GDM1 (cell line): ENCODE data around the gene NME3.
"Not testable (repeated sequence)": the region's sequence is repeated elsewhere in the genome, so short reads cannot be mapped to it uniquely, and the experiment has no call there.

Experiments
- DNase-seq: peaks from one replicate; lab custom pipeline; 2025; lab: John Stamatoyannopoulos, UW

The NME3 gene

DNA sequence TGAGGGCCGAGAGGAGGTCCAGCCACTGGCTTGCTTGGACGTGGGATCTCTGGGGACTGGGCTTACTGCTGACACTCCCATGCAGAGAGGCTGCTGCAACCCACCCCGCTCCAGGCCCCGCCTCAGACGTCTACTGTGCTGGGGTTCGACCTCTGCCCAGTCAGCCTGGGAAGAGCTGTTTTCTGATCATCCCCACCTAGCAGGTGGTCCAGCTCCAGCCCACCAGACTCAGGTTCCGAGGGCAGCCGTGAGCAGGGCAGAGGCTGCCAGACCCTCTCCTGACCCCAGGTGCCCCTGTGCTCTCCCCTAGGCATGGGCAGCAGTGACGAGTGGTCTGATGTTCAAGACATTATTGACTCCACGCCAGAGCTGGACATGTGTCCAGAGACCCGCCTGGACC is 23.4 kb downstream of the NME3 start:
- DNase-seq: no peak

DNA sequence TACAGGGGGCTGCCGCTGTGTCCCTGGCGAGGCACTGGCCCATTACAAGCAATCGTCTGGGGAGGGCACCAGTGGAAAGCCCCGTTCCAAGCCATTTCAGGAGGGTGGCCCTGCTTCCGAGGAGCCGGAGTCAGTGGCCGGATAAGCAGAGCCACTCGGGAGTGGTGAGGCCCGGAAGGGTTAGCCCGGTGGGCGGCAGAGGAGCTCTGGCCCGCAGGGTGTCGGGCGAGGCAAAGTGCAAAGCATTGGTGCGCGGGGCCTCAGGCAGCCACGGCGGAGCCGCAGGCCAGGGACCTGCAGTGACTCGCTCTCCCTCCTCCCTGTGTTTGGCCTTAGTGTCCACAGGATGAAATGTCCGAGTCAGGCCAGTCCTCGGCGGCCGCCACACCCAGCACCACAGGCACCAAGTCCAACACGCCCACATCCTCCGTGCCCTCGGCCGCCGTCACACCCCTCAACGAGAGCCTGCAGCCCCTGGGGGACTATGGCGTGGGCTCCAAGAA is 24.6 kb downstream of the NME3 start:
- no peak for DNase-seq

DNA sequence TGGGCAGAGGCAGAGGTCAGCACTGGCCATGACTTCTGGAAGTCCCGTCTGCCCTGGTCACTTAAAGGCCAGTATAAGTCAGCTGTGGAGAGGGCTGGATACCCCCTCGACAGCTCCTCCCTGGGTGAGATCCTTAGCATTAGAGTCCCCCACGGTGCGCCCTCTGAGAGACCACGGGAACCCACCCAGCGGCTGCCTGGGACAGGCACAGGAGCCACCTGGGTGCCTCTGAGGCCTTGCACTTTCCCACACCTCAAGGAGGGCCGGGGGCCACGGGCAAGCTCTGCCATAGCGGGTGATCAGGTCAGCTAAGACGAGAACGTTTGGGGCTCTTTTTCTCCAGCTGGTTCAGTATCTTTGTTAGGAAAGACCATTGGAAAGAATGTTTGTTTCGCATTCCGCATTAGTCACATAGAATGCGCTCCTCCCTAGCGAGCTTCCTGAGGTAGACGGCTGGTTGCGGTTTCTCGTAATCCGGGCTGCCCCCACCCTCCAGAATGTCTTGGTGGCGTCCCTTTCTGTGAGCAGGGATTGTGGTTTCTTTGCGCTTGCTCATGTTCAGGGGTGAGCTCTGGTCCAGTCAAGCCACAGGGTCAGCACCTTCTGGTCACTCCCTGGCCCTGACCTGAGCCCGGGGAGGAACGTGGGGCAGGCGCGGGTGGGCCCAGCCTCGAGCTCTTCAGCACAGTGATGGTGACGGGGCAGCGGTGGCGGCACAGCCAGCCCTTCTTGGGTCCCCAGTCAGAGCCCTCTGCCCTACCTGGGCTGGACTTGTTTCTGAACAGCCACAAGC is 25.2 kb downstream of the NME3 start:
- no peak for DNase-seq

DNA sequence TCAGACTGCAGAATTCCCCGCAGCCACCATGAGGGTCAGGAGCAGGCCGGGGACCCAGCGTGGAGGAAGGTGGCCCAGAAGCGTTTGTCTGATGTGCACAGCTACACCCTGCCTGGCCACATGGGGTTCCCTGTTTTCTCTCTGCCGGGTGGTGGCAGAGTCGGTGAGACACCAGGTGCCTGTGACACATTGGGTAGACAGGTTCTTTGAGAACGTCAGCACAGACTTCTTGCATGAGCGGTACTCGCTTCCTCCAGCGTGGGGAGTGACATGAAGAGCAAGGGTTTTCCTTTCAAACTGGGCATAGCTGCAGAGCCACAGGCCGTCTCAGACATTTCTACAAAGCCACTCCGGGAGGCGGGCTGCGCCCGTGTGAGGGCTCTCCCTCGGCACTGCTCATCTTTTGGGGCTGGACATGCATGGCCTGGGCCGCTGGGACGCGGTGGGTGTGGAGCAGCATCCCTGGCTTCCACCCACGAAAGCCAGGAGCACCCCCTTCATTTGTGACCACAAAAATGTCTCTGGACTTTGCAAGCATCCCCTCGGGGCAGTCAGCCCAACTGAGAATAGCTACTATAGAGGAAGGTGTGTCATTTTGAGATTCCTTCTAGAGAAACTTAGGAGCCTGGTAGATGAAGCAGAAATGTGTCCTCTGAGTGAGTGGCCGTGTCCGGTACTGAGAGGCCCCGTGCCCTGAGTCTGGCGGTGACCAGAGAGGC is 26.0 kb downstream of the NME3 start:
- DNase-seq: no peak

DNA sequence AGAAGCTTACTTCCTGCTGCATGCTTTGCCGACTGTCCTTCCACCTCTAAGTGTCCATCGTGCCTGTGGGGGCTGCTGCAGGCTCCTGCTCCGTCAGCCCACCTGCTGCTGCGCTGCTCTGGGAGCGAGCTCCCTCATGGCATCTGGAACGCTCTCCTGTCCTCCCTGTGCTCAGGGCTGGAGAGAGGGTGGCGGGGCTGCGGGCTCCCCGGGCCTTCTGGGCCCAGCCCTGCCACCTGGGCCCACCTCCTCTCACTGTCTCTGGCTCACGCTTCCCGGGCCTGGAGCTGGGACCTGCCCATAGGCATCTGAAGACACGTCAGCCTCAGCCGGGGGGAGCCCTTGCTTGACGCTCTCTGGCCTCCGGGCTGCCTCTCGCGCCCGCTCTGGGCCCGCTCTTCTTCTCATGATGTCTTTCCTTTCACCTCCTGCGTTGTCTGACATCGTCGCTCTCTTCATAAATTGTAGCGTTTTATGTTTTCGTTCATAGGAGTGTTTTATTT is 27.0 kb downstream of the NME3 start:
- no peak for DNase-seq

DNA sequence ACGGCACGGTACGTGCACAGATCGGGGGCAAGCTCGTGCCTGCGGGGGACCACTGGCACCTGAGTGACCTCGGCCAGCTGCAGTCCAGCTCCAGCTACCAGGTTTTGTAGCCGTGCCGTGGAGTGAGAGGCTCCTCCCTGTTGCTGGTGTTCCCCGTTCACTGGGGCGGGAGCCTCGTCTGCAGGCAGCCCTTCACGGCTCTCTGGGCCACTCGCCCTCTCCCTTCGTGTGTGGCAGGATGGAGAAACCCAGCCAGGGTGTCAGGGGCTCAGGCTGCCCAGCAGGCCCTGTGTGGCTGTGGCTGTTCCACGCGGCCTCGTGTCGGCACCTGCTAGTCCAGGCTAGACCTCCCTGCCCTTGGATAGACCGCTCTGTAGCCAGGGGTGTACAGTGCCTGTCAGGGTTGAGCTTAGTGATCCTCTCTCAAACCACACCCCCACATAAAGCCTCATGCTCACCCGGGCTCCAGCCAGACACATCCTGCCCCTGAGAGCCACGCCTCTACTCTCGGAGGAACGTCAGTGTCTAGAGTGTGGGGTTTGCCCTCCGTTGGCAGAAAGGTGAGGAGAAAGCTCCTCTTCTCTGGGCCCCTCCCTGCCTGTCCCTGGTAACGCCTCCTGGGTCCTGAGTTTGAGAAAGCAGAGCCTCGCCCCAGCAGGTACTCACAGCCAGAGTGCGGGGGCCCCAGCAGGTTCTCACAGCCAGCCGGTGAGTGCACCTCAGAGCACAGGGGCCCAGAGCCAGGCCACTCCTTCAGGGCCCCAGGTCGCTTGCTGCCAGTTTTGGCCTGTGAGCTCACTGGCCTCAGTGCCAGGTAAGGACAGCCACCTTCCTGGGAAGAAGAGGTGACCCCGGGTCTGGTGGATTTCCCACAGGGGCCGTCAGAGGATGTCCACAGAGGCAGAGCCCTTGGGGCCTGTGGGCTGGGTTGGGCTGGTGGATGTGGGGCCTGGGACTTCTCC is 27.7 kb downstream of the NME3 start:
- DNase-seq: no peak

DNA sequence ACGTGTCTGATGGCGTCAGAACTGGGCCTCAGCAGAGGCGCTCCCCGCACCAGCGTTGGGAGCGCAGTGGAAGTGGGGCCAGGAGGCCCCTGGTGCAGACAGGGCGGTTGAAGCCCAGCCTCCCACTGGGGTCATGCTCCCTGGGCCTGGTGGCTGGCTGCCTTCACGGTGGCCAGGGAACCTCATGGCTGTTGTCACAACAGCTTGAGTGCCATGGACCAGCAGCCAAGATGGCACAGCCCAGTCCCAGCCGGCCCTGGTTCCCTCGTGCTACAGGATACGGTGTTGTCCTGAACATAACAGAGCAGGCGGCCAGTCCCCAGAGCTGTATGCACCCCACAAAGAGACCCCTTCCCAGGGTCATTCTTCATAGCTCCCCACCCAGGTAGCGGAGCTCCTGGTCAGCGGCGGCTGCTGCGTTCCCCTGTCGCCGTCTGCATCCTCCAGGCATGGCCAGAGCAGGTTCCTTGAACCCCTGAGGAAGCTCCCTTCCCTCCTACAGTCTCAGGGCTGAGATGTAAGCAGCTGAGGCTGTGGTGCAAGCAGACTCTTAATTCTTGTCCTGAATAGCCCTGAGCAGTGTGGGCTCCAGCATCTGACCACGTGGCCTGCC is 29.7 kb downstream of the NME3 start:
- no peak for DNase-seq

DNA sequence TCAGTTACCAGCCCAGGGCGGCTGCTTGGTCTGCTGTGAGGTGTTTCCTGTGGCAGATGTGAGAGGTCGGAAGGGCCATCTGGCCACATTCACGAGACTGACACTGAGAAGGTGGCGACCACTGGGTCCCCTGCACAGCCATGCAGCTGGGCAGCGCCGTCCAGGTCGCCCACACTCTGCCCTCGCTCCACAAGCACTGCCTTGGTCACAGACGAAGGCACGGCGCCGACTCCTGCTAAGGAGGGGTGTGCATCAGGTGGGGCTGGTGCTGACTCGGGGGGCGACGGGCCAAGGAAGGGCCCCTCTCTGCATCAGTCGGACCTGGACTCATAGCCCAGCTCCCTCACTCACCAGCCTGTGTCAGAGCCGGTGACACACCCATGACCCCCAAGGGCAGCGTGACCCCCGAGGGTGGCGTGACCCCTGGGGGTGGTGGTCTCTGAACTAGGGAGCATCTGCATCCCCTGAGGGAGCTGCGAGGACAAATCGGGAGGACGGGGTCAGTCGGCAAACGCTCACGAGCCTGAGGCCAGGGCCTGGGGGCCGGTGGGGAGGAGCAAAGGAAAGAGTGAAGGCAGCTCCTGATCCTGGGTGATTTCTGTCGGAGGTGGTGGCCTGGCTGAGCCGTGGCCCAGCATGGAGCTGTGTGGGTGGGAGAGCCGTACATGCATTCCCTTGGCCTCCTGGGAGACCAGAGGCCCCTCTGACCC is 30.4 kb downstream of the NME3 start:
- no peak for DNase-seq

DNA sequence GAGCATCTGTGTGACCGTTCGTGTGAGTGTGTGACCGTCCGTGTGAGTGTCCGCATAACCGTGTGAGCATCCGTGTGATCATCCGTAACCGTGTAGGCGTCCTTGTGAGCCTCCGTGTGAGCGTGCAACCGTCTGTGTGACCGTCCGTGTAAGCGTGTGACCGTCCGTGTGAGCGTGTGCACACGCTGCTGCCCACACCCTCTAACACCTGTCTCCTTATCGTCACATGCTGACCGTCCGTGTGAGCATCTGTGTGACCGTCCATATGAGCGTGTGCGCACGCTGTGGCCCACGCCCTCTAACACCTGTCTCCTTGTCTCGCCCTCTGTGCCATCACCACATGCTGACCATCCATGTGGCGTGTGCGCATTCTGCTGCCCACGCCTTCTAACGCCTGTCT is 31.1 kb downstream of the NME3 start:
- no peak for DNase-seq

DNA sequence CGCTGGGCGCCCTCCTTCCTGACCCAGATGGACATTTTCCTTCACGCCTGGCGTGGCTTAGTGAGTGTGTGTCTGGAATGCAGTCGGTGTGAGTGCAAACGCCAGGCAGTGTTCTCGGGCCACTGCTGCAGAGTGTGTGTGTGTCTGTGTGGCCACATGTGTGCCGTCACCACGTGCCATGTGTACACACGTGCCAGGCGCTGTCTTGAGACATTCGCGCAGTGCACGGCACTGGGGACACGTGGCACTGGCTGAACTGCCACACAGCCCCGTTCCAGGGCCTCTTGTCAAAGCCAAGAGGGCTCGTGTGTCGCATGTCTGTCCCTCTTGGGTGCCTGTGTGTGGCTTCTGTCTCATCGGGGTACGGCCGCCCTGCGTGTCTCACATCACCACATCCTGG is 36.5 kb downstream of the NME3 start:
- DNase-seq: no peak

DNA sequence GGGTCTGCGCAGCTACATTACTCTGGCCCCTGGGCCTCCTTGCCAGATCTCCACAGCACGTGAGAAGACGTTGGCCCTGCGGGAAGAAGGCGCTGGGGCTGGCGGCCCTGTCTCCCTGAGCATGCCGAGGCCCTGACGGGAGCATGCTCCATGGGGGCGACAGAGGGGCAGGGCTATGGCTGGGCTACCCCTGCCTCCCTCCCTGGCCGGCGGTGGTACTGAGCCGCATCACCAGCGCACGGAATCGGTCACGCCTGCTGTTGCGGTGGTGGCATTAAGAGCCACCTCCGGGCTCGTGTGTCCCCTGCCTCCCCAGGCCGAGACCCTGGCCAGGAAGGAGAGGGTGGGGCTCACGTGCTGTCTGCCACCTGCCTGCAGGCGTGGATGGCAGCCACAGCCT is 37.2 kb downstream of the NME3 start:
- DNase-seq: no peak

DNA sequence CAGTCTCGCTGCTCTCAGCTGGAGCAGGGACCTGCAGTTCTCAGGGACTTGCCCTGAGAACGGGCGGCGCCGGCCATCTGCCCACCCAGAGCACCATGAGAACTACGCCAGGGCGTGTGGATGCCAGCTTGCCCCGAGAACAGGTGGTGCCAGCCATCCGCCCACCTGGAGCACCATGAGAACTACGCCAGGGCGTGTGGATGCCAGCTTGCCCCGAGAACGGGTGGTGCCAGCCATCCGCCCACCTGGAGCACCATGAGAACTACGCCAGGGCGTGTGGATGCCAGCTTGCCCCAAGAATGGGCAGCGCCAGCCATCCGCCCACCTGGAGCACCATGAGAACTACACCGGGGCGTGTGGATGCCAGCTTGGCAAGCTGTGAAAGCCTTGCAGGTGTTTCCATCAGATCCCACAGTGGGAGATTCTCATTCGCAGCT is 38.8 kb downstream of the NME3 start:
- not testable (repeated sequence) for DNase-seq

DNA sequence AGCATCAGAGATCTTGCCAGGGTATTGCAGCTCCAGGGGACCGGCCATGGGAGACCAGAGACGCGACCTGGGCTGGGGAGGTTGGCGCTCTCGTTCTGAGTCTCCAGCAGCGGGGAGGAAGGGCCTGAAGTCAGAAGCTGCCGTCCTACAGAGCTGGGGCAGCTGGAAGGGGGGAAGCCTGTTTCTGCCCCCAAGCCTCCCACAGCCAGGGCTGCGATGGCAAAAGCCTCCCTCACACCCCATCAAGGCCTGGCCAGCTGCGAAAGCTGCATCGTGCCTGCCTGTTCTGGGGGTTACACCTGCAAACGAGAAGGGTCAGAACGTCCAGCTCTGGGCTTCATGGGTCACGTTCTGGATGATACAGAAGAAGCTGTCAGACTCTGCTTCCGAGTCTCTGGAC is 39.3 kb downstream of the NME3 start:
- DNase-seq: no peak

DNA sequence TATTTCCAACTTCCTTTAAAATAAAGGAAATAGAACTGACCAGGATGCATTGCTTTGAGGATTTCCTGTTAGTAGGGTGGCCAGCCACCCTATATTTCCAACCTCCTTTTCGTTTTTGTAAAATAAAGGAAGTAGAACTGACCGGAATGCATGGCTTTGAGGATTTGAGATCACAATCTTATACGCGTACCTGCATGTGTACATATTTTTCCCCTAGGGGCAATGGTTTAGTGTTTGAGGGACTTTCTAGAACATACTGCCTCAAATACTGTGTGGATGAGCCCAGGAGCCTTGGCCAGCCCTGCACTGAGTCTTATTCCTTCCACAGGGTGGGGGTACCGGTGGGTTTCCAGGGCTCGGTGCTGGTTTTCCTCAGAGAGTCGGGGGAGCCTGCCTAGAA is 39.7 kb downstream of the NME3 start:
- DNase-seq: no peak

DNA sequence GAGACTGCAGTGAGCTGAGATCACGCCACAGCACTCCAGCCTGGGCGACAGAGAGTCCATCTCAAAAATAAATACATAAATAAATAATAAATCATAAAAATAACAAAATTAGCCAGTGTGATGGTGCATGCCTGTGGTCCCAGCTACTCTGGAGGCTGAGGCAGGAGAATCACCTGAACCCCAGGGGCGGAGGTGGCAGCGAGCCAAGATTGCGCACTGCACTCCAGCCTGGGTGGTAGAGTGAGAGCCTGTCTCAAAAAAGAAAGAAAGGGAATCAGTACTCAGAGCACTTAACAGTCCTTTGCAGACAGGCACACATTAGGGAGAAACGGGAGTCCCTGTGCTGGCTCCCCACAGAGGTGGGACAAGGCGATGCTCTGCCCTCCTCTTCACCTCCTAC is 40.3 kb downstream of the NME3 start:
- DNase-seq: no peak

DNA sequence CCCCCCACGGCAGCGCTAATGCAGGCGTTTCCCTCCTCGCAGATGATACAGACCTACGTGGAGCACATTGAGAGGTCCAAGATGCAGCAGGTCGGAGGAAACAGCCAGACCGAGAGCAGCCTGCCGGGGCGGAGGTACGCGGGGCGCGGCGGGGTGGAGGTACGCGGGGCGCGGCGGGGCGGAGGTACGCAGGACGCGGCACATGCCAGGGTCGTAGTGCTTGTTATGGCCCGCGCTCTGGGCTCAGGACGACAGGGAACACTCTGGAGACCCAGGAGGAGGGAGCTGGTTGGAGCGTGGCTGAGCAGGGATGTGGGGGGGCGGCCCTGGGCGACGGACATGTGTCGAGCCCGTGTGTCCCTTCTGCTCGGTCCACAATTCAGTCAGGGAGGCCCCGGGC is 41.9 kb downstream of the NME3 start:
- DNase-seq: no peak

DNA sequence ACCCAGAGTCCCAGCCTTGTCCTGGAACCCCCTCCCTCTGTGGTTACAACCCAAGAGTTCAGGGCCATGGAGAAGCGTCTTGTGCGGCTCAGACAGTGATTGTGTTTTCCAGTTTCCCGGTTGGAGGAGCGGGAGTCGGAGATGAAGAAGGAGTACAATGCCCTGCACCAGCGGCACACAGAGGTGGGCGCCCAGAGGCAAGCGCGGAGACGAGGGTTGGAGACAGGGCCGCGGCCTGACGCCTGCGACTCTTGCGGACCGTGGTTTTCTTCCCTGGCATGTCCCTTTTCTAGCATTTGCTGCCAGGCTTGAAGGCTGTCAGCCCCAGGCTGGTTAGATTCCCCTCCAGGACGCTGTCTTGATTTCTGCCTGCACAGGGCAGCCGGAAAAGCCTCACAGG is 42.3 kb downstream of the NME3 start:
- no peak for DNase-seq

DNA sequence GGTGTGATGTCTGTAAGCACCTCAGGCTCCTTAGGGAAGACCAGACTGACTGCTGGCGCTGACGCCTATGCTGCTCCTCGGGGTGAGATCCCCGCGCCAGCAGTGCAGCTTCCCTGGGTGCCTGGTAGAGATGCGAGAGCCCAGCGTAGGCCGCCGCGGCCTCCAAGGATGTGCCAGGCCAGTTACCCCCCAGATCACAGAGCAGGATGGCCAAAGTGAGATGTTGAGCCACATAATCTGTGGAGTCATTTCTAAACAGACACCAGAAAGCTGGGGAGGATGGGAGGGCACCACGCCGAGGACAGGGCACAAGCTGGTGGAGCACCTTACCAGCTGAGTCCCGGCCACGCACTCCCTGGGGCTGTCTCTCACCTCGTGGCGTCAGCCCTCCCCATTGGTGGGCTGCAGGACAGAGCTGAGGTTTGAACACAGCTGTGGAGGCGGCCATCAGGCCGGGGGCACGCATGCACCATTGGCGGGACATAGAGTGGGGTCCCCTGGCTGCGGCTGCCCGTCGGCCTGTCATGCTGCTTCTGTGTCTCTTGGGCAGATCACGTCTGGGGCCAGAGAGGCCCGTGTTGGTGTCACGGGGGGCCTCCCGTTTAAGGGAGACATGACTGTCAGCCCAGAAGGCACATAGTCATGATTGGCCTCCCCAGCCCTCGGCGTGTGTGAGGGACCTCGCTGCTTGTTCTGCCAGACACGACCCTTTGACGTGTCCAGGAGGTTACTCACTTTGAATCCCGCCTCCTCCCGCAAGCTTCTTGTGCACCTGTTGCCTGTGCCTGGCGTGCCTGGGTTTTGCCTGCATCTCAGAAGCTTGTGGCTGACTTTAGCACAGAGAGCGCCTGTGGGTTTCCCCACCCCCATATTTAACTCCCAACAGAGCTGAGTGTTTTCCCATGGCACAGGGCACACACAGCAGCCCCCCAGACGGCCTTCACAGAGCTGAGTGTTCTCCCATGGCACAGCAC is 43.4 kb downstream of the NME3 start:
- no peak for DNase-seq

DNA sequence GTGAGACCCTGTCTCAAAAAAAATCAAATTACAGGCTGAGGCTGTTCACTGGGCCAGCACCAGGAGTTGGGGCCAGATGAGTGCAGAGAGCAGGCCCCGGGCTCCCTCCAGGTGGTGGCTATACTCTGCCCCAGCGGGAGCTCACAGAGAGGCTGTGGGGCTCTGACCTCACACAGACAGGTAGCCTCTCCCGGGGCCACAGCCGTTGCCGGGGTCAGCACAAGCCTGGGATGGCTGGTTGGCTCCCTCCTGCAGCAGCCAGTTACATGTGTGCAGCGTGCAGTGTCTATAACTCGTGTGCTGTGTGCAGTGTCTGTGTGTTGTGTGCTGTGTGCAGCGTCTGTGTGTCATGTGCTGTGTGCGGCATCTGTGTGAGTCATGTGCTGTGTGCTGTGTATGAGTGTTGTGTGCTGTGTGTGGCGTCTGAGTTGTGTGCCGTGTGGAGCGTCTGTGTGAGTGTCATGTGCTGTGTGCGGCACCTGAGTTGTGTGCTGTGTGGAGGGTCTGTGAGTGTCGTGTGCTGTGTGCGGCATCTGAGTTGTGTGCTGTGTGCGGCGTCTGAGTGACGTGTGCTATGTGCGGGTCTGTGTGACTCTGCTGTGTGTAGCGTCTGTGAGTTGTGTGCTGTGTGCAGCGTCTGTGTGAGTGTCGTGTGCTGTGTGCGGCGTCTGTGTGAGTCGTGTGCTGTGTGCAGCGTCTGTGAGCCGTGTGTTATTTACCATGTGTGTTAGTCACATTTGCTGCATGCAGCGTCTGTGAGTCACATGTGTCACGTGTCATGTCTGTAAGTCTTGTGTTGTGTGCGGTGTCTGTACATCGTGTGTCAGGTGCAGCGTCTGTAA is 44.5 kb downstream of the NME3 start:
- no peak for DNase-seq
